GM21381 (cell line): ENCODE results near the gene TBCB.
"Not testable (repeated sequence)": the region's sequence is repeated elsewhere in the genome, so short reads cannot be mapped to it uniquely, and the experiment has no call there.

Experiments used
- ATAC-seq: cut with Tn5 transposase; IDR thresholded peaks from one replicate; pipeline ENCODE4 v1.9.1; 2021; ENCODE audit warnings: mild to moderate bottlenecking, moderate library complexity; ENCODE audit not compliant: unreplicated experiment

TBCB gene

DNA sequence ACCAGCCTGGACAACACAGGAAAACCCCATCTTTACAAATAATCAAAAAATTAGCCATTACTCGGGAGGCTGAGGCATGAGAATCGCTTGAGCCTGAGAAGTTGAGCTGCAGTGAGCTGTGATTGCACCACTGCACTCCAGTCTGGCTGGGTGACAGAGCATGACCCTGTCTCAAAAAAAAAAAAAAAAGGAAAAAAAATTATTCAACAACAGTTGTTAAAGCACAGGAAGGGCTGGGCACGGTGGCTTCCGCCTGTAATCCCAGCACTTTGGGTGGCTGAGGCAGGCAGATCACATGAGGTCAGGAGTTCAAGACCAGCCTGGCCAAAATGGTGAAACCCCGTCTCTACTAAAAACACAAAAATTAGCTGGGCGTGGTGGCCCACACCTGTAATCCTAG lies 16.0 kb downstream of the TBCB start:
- not testable (repeated sequence) for ATAC-seq

DNA sequence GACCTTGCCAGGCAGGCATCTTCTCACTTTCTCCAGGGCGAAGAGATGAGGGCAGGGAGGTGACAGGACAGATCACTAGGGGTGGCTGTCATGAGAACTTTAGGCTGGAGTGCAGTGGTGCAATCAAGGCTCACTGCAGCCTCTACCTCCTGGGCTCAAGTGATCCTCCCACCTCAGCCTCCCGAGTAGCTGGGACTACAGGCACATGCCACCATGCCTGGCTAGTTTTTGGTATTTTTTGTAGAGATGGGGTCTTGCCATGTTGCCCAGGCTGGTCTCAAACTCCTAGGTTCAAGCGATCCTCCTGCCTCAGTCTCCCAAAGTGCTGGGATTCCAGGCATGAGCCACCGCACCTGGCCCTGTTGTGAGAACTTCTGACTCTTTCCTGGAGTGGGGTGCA lies 19.6 kb downstream of the TBCB start:
- ATAC-seq, result not testable (repeated sequence)

DNA sequence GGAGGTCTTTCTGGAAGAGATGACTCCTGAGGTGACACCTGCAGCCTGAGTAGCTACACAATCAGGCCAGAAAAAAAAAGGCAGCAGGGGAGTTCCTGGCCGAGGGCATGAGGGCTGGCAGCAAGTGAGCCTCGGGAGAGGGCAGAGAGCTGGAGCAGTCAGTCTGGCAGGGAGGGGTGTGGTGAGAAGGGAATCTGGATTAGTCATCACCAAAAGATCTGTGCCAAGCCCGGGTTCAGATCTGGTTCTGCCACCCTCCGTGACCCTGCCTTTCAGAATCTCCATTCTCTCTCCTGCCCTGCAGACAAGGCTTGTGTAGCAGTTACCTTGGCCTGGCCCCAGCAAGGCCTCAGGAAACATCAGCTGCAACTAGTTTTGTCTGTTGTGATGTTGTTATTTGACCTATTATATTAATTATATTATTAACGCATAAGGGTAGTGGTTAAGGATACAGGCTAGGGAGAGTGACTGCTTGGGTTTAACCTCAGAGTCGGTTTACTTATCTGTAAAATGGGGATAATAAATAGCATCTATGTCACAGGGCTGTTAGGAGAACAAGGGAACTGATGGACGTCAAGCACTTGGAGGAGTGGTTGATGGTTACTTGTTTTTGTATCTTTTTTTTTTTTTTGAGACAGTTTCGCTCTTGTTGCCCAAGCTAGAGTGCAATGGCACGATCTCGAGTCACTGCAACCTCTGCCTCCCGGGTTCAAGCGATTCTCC lies 21.9 kb downstream of the TBCB start:
- no peak for ATAC-seq

DNA sequence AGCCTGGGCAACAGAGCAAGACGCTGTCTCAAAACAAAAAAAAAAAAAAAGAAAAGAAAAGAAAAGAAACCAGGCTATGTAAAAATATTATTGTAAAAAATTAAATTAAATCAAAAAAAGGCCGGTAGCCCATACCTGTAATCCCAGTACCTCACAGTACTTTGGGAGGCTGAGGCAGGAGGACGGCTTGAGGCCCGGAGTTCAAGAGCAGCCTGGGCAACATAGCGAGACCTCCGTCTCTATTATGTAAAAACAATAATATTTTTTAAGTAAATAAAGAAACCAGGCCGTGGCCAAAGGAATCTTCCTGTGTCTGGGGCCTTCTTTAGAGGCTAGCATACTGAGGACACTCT lies 23.8 kb downstream of the TBCB start:
- ATAC-seq, result no peak

DNA sequence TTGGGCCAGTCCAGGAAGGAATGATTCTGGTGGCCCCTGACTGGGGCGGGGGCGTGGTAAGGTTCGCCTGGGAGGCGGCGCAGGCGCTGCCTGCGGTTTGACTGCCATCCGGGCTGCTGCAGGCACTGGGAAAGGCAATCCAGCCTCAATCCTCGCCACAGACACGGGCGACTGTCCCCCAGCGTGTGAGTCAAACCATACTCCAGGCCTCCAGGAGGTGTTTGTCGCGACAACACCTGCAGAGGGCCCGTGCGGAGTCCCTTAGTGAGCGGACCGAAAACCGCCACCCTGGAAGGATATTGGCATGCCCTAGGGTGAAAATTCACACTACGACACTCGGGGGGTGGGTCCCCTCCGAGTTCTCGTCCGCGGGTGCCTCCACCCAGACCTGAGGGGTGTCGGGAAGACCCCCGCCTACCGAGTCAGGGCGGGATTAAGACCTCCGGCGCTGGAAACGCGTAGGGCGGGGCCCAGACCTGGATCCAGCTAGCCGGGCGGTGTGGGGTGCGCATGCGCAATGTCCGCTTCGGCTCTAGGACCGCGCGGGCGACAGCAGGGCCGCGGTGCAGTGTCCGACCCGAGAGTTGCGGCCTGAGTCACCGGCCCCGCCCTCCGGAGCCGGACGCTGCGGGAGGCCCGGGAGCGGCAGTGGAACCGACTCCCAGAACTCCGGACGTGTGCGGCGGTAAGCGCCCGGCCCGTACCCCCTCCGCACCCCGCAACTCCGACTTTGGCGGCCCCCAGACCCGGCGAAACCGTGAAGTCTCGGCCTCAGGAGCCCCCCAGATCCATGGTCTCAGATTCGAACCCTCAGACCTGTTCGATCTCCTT lies 24.4 kb downstream of the TBCB start, which contains the start of gene CAPNS1:
CAPNS1 (plus strand) TSS at position 594 of the 831 bp plus-strand sequence. CDS start 946 bp downstream, outside the sequence.
- peak; percentile 84 for ATAC-seq

DNA sequence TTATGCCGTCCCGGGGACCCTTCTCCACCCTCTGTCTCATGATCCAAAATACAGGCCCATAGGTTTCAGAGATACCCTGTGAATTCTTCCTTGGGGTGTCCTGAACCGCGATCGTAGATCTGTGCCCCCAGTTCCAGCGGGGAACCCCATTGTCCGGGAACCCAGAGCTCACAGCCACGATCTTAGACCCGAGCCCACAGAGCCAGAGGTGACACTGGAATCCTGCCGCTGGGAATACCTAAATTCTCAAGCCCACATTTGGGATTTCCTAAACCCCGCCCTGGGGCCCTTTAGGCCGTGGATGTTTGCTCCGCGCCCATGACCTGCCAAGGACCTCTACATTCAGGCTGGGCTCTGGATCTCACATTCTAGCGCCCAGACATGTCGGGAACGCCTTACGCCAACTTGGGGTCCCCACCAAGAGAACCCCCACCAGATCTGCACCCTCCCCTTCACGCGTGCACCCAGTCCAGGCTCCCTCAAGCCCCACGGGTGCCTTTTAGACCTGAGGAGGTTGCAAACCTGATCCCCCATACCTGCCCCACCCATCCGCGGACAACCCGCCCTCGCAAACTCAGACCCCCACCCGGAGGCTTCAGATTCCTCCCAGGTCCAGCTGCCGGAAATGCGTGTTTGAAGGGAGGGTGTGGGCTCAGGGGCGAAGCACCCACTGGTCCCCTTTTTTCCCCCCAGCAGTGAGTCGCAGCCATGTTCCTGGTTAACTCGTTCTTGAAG lies 25.2 kb downstream of the TBCB start:
- no peak for ATAC-seq

DNA sequence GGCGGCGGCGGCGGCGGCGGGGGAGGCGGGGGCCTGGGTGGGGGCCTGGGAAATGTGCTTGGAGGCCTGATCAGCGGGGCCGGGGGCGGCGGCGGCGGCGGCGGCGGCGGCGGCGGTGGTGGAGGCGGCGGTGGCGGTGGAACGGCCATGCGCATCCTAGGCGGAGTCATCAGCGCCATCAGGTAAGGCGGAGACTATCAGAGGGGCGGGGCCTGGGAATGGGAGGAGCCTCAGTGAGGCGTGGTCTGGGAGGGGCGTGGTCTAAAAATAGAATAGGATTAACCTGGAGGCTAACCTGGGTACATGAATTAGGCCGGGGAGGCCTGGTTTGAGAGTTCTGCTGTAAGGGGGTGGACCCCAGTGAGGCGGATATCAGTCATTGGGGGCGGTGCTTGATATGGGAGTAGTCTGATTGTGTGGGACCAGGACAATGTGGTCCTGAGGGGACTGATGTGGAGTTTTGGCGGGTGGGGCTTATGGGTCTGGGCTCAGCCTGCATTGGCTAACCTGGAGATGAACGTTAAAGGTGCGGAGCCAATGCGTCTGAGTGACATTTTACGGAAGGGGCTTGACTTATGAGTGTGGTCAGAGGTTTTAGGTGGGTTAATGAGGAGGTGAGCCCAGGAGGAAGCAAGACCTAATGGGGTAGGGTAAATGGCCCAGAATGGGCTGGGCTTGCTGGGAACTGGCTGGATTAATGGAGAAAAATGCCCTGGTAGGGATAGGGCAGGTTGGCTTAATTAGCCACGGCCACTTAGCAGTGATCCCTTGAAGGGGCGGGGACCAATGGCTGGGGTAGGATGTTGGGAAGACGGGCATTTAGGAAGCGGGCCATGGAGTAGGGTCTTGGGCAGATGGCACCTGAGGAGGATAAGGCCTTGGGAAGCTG lies 26.0 kb downstream of the TBCB start:
- peak; percentile 38 for ATAC-seq

DNA sequence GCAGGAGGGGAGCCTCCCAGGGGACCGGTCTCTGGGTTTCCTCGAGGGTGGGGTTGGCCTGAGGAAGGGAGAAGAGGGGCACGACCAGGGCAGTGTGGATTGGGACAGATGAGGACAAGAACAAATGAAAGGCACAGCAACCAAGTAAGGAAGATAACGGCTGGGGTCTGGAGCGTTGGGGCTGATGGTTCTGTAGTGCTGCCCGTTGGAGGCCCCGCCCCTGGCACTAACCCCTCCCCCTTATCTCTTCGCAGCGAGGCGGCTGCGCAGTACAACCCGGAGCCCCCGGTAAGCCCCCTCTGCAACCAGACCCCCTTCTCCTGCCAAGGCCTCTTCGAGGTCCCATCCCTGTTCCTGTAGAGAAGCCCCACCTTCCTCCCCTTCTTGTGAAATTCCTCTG lies 26.8 kb downstream of the TBCB start:
- no peak for ATAC-seq

DNA sequence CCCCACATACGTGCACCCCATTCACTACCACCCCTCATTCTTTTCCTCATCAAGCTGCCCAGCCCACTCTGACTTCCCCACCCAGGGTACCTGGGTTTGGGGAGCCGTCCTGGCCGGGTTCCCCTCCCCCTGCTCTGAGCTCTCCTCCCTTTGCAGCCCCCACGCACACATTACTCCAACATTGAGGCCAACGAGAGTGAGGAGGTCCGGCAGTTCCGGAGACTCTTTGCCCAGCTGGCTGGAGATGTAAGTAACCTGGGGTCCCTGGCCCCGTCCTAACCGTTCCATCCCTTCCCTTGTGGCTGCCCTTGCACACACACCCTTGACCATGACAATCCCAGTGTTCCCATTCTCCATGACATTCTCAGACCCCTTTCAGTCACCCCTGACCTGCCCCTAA lies 27.2 kb downstream of the TBCB start:
- ATAC-seq, result no peak

DNA sequence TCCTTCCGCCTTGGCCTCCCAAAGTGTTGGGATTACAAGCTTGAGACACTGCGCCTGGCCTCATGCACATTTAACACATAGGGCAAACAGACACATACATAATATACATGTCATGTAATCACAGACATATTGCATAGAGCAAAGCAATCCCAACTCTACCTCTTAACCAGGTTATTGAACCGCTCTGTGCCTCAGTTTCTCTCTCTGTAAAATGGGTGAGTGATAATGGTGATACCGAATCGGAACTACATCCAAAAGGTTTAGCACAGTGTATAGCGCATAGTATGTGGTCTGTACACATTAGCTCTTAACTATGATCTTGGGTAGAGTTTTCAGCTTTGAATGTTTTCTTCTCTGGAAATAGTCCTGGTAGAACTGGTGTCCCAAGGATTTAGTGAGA lies 29.4 kb downstream of the TBCB start:
- no peak for ATAC-seq

DNA sequence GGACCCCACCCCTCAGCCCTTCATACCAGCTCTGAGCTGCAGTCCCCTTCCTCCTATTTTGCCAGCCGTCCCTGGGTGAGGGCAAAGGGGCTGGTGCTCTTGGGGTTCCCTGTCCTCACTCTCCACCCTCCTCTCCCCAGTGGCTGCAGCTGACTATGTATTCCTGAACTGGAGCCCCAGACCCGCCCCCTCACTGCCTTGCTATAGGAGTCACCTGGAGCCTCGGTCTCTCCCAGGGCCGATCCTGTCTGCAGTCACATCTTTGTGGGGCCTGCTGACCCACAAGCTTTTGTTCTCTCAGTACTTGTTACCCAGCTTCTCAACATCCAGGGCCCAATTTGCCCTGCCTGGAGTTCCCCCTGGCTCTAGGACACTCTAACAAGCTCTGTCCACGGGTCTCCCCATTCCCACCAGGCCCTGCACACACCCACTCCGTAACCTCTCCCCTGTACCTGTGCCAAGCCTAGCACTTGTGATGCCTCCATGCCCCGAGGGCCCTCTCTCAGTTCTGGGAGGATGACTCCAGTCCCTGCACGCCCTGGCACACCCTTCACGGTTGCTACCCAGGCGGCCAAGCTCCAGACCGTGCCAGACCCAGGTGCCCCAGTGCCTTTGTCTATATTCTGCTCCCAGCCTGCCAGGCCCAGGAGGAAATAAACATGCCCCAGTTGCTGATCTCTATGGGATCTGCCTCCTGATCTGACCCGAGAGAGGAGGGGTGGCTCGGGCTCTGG lies 34.6 kb downstream of the TBCB start:
- ATAC-seq, result no peak

DNA sequence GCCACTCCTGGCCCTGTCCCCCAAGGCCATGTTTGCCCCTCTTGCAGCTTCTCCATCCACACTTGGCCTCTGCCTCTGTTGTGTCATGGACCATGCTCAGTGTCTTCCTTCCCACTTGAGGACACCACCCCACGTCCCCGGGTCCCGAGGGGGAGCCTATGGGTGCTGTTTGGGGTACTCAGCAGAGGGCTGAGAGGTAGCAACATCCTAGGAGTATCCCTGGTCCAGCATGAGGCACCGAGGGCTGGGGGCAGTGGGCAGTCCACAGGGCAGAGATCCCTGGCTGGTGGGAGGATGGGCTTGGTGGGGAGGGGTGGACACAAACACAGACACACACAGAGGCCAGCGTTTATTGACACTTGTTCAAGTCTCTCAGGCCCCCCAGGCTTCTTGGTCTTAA lies 35.3 kb downstream of the TBCB start:
- no peak for ATAC-seq

DNA sequence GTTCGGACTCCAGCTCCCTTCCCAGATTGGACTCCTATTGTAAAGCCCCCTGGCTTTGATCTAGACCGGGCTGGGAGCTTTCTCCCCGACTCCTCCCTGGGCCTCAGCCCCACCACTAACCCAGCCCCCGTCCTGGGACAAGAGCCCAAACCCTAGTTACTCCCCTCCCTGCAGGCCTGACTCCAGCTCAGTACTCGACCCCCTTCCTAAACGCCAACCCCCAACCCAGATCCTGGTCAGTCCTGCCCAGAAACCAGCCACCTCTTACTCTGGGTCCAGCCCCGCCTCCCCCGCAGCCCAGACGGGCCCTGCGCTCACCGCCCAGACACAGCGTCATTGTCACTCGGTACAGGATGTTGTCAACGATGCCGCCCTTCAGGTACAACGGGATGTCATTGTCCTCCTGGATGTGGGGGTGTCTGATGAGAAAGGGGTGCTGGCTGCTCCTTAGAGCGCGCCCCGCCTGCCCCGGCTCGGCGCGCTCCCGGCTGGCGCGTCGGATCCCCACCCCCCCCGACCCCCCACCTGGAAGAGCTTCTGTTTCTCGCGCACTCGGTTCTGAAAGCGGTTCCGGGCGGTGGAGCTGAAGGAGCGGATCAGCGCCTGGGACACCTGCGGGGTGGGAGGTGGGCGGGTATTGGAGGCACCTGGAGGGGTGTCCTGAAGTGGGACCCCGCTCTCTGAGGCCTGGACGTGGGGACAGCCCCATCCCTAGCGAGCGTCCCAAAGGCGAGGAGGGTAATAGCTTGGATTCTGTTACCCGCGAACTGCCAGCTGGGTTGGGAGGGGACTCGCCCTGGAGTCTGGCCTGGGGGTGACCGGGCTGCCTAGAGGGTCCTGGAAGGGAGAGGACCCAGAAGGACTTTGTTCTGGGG lies 36.1 kb downstream of the TBCB start:
- no peak for ATAC-seq

DNA sequence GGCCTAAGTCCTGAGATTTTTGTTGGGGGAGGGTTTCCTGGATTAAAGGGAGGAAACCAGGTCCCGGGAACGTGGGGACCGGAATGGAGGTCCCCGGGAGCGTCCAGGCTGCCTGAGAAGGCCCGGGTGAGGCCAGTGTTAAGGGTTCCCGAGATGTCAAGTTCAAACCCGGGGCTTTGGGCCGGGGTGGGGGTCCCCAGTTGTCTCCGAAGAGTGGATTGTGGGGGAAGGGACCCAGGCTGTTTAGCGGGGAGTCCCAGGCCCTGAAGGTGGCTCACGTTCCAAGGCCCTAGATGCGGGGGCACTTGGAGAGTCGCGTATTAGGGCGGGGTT lies 36.7 kb downstream of the TBCB start:
- ATAC-seq, result no peak

DNA sequence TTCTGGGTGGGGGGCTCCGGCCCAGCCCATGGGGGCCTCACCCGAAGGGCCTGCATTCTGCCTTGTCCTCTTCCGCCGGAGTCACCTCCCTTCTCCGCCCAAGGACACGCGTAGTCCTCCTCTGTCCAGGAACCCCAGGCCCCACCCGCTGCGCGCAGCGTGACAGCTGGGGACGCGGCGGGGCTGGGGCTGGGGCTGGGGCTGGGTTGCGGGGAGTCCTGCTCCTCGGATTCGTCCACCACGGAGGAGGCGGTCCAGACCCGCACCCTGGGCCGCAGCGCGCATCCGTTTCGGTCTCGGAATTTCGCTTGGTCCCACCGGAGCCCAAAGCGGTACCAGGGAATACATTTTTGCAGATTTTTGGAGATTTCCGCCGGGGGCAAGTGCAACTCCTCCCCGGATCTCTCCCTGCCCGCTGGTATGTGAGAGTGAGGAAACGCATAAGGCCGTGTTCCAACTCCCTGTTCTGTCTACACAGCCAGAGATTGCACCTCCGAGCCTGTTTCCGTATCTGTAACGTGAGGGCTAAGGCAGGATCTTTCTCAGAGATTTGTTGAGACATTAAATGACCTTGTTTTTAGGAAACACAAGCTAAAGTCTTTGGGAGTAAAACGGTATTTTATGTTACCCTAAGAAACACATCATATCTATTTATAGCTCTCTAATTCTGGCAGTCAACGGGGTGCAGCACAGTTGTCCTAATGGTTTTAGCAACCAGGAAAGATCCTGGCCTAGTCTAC lies 37.3 kb downstream of the TBCB start, which contains the start of gene COX7A1:
COX7A1 (minus strand) TSS at position 96 of the 740 bp plus-strand sequence; CDS start at position 56, 40 bp downstream.
- no peak for ATAC-seq

DNA sequence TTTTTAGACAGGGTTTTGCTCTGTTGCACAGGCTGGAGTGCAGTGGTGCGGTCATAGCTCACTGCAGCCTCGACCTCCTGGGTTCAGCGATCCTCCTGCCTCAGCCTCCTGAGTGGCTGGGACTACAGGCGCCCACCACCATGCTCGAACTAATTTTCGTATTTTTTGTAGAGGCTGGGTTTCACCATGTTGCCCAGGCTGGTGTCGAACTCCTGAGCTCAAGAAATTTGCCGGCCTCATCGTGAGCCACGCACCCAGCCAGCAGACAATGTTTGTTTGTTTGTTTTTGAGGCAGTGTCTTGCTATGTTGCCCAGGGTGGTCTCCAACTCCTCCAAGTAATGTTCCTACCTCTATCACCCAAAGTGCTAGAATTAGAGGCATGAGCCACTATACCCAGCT lies 37.9 kb downstream of the TBCB start:
- no peak for ATAC-seq

DNA sequence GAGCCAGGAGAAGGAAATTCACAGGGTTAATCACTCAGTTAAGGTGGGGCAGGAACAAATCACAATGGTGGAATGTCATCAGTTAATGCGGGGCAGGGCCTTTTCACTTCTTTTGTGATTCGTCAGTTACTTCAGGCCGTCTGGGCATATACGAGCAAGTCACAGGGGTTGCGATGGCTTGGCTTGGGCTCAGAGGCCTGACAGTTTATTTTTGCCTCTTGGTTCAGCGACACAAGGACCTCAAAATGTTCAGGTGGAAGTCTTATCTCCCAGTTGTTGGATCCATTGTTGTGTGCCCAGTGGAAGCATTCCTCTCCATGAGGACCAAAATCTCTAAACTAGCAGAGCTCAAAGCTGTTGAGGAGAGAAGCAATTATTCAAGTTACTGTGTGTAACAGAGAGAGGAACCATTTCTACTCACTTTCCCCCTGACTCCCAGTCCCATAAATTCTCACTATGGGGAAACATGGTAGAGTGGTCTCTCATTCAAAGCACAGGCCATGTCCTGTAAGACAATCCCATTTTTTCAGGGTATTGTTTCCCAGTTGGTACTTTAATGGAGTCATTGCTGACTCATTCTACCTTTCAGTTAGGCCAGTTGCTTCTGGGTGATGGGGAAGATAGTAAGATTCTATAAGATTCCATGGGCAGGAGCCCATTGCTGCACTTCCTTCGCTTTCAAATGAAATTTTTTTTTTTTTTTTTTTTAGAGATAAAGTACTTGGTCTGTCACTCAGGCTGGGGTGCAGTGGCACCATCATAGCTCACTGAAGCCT lies 45.7 kb downstream of the TBCB start:
- no peak for ATAC-seq

DNA sequence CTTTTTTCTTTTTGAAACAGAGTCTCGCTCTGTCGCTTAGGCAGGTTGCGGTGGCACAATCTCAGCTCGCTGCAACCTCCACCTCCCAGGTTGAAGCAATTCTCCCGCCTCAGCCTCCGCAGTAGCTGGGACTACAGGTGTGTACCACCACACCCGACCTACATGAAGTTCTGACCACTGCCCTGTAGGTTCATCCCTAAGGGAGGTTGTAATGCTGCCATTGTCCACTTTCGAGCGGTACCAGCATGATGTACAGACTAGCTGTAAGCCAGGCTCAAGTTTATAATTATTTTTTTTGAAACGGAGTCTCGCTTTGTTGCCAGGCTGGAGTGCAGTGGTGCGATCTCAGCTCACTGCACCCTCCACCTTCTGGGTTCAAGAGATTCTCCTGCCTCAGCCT lies 48.5 kb downstream of the TBCB start:
- no peak for ATAC-seq
